GM12891 (cell line): ENCODE measurements around the gene KCNE1.

ENCODE experiments used
- DNase-seq: peaks from one replicate; pipeline ENCODE4 v3.0.0; 2011; ENCODE audit warnings: low spot score; ENCODE audit not compliant: insufficient read length
- FAIRE-seq: peaks from 2 replicates; lab custom pipeline; 2011; peaks lifted over from hg19 to GRCh38; lab: Jason Lieb, UNC
- PAX5 ChIP-seq: IDR thresholded peaks from 2 replicates; pipeline ENCODE4 v1.6.1; 2011; ENCODE audit warnings: low read length, moderate library complexity, mild to moderate bottlenecking; ENCODE audit not compliant: insufficient read depth, severe bottlenecking
- POLR2A ChIP-seq: IDR thresholded peaks from 2 replicates; pipeline ENCODE4 v1.6.1; 2011; ENCODE audit warnings: low read depth, low read length, control low read depth
- POLR2AphosphoS5 ChIP-seq: IDR thresholded peaks from 2 replicates; pipeline ENCODE4 v1.6.1; 2011; ENCODE audit warnings: low read depth, low read length, control low read depth
- POU2F2 ChIP-seq: IDR thresholded peaks from 2 replicates; pipeline ENCODE4 v1.6.1; 2011; ENCODE audit warnings: low read depth, mild to moderate bottlenecking, control low read depth, low read length, moderate library complexity
- SPI1 ChIP-seq: IDR thresholded peaks from 2 replicates; pipeline ENCODE4 v1.6.1; 2011; ENCODE audit warnings: low read depth, low read length, control low read depth
- TAF1 ChIP-seq: IDR thresholded peaks from 2 replicates; pipeline ENCODE4 v1.6.1; 2011; ENCODE audit warnings: low read depth, low read length, control low read depth

The KCNE1 gene

GRCh38 chr21:34517491-34518245 lies 5.7 kb upstream of the KCNE1 start:
- TF ChIP-seq SPI1: no peak
- TF ChIP-seq PAX5: no peak
- TF ChIP-seq POLR2AphosphoS5: no peak
- no peak for TF ChIP-seq POLR2A
- FAIRE-seq: peak; percentile 51
- no peak for DNase-seq

- FAIRE-seq (no peak), DNase-seq (no peak)
- TF ChIP-seq POLR2A (no peak), TAF1 (no peak), PAX5 (no peak), POLR2AphosphoS5 (no peak), POU2F2 (no peak), SPI1 (no peak)
These were observed 5.0 kb upstream of the KCNE1 start for GRCh38 chr21:34517039-34517438.

GRCh38 chr21:34514576-34515115 lies 2.6 kb upstream of the KCNE1 start:
- FAIRE-seq (no peak), DNase-seq (no peak)
- no peak for TF ChIP-seq POU2F2
- no peak for TF ChIP-seq POLR2AphosphoS5
- no peak for TF ChIP-seq POLR2A
- TF ChIP-seq TAF1: no peak
- no peak for TF ChIP-seq PAX5
- no peak for TF ChIP-seq SPI1

- FAIRE-seq (no peak), DNase-seq (no peak)
- no peak for TF ChIP-seq POLR2A
- no peak for TF ChIP-seq TAF1
- TF ChIP-seq POLR2AphosphoS5: no peak
- TF ChIP-seq POU2F2: no peak
- TF ChIP-seq PAX5: no peak
- no peak for TF ChIP-seq SPI1
These were observed 1.2 kb upstream of the KCNE1 start for GRCh38 chr21:34513129-34513675.

- FAIRE-seq: no peak
- DNase-seq: no peak
These were observed 829 bp downstream of the KCNE1 start for GRCh38 chr21:34511181-34511580.

GRCh38 chr21:34510148-34511142 lies 1.6 kb downstream of the KCNE1 start:
- FAIRE-seq: peak; percentile 81
- TF ChIP-seq POLR2A (no peak), SPI1 (peak; percentile 48)
- peak; percentile 68 for DNase-seq

More at GRCh38 chr21:34511181-34511580, 829 bp downstream of the KCNE1 start:
- TF ChIP-seq POLR2A (no peak), PAX5 (no peak), TAF1 (no peak), SPI1 (no peak), POLR2AphosphoS5 (no peak), POU2F2 (no peak)

GRCh38 chr21:34509151-34509550 lies 2.9 kb downstream of the KCNE1 start:
- FAIRE-seq: peak; percentile 52
- no peak for DNase-seq
- TF ChIP-seq POLR2A (no peak), PAX5 (no peak), POLR2AphosphoS5 (no peak), POU2F2 (no peak), SPI1 (no peak), TAF1 (no peak)

- no peak for FAIRE-seq
- TF ChIP-seq POU2F2 (no peak), POLR2A (no peak), SPI1 (no peak), PAX5 (no peak), TAF1 (no peak), POLR2AphosphoS5 (no peak)
- DNase-seq: no peak
These were observed 7.4 kb downstream of the KCNE1 start for GRCh38 chr21:34504595-34504994.

- FAIRE-seq (no peak), DNase-seq (no peak)
- TF ChIP-seq POLR2AphosphoS5: no peak
- no peak for TF ChIP-seq PAX5
- no peak for TF ChIP-seq POU2F2
- no peak for TF ChIP-seq TAF1
- no peak for TF ChIP-seq SPI1
- TF ChIP-seq POLR2A: no peak
These were observed 9.4 kb downstream of the KCNE1 start for GRCh38 chr21:34502480-34503106.
